Measurements from ENCODE around the gene CHST2. TPM values are rescaled to one million over a fixed set of nuclear protein-coding genes. Genes with fewer than 3 reads are reported as not detected.

CHST2 gene
- total RNA-seq, 1 donor from 2014 or later: 6.7 TPM

GRCh38 chr3:143165612-143166285, 46.2 kb downstream of the CHST2 start:
- intact Hi-C loops (cut with micrococcal nuclease): loop anchor here (1.0 to 5.0 kb wide), 6 partner anchors 17 to 805 kb away; partner anchors contain the start of genes DIPK2A and U2SURP

GRCh38 chr3:143166376-143166775, 46.8 kb downstream of the CHST2 start:
- intact Hi-C loops (cut with micrococcal nuclease): loop anchor here (5.0 kb wide), 3 partner anchors 164 to 371 kb away; partner anchors contain the start of gene U2SURP

DNA sequence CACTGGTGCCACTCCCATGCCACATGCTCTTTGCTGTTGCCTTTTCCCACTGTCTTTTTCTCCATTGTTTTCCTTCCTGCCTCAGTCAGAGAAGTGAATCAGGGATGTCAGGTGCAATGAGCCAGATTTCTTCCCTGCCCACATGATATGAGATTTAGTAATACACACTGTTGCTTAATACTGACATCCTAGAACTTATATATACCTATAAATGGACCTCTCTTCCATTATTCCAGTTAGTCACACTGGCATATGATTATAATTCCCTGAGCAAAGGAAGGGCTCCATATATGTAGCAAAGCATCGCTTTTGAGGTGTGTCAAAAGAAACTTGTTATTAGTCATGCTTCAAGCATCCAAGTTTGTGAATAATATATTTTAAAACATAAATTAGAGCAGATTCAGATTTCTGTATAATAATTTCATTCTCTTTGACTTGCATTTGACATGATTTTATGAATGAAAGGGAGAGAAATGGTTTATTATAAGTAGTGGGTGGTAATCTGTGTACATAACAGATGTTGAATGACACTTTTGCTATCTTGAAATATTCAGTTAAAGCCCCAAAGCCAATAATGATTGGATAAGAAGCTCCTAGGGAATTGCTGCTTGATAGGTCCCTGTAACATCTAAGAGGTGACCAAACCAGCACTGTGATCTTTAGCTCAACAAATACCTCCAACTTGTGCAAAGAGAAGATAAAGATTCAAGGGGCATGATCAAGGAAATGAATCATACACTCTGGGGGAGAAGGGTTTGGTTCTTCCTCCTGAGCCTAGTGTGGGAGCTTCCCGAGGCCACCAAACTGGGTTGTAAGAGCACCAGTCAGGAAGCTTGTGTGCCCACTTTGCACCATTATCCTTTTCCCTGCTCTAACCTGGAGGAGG, 48.6 kb downstream of the CHST2 start:
- intact Hi-C loops (cut with micrococcal nuclease): loop anchor here (5.0 kb wide), 3 partner anchors 166 to 369 kb away; partner anchors contain the start of gene U2SURP

DNA sequence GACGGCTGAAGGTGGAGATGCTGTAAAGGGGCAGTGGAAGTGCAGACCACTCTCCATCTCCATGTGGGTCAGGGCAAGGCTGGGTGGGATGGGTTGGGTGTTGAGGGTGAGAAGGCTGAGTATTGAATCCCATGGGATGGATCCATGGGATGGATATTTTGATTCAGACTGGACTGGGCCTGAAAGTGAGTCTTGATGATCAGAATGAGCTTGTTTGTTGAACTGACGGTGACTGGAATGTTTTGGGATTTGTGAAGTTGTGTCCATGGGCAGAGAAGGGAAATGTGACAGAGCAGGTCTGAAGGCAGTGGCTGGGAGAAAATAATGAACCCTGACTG, 49.3 kb downstream of the CHST2 start:
- intact Hi-C loops (cut with micrococcal nuclease): loop anchor here (5.0 kb wide), 3 partner anchors 167 to 368 kb away; partner anchors contain the start of gene U2SURP

DNA sequence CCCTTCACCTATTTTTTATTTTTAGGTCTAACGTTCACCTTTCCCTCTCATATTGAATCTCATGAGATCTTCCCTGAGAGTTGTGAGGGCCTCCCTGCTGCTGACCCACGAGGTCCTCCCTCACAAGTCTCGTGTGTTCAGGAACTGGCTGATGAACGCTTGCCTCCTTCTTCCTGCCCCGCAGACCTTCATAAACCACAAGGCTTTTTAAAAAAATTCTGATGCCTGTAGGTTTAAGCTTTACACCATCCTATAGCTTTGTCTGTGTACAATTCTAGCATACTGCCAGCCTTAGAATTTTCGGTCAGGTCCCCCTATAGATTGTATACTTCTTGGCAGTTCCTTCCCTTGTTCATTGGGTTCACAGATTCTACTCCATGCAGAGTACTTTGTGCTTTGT, 50.5 kb downstream of the CHST2 start:
- intact Hi-C loops (cut with micrococcal nuclease): loop anchor here (5.0 kb wide), 2 partner anchors 37 to 108 kb away; no protein-coding TSS in a partner anchor

GRCh38 chr3:143170676-143171075, 51.1 kb downstream of the CHST2 start:
- intact Hi-C loops (cut with micrococcal nuclease): loop anchor here (1.0 to 5.0 kb wide), 4 partner anchors 12 to 108 kb away; no protein-coding TSS in a partner anchor

DNA sequence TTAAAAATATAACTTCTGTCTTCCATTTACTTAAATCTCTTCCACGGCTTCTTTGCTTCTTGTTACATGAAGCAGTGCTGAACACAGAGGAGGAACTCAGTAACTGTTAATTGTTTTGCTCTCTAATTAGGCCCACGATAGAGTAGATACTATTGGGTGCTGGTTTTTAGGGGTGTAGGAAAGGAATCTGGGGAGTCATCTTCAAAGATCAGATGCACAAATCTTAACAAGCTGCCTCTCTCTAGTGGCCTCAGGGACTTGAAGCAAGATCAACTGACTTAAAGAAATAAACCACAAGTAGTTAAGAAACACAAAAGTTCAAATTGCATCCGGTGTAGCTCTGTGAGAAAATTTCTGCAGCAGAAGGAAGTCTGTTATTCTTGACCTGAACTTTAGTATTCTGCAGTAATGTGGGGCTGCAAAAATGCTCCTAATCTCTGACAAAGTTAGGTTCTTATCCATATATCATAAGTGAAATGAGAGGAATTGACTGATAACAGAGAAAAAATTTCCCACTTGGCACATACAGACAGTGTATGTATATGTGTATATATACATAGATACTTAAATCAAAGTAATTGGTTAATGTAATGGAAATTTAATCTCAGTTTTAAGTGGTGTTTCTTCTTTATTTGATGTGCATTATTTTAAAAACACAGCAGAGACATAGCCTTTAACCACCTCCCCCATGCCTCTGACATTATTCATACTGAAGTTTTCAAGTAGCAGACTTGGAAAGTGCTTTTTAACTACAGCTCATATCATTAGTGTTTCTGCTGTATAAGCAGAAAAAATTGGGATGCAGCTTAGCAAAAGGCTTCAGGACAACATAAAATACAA, 51.8 kb downstream of the CHST2 start:
- intact Hi-C loops (cut with micrococcal nuclease): loop anchor here (1.0 to 5.0 kb wide), 4 partner anchors 11 to 109 kb away; no protein-coding TSS in a partner anchor

DNA sequence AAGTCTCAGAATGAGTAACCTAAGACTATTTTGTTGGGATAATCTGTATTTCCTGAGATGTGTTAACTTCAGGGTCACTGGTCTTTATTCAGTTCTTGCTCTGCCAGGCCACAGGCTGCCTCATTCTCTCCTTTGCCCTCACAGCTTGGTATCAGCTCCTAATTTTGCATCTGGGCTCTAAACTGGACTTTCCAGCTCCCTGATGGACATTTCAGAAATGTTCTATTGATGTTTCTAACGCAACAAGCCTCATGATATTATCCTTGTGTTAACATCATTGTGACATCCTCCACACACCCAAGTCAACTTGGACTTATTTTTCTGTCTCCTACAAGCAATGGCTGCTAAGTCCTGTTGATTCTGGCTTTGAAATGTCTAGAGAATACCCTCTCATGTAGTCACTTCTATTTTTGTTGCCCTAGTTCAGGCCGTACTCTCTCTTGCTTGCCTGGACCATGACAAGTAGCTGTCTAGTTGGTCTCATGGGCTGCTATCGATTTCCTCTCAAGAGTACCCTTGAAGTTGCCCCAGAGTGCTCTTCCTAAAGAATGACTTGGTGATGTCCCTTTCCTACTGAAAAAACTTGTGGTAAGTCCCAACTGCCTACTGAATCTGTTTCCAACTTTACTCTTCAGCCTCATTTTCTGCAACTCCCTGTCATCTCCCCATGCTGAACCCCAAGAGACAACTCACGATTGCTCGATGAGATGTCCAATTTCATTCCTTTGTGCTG, 52.7 kb downstream of the CHST2 start:
- intact Hi-C loops (cut with micrococcal nuclease): loop anchor here (5.0 kb wide), 2 partner anchors 35 to 110 kb away; no protein-coding TSS in a partner anchor

- intact Hi-C loops (cut with micrococcal nuclease): loop anchor here (5.0 kb wide), 2 partner anchors 35 to 110 kb away; no protein-coding TSS in a partner anchor
Observed at GRCh38 chr3:143172795-143173145, 53.2 kb downstream of the CHST2 start.

DNA sequence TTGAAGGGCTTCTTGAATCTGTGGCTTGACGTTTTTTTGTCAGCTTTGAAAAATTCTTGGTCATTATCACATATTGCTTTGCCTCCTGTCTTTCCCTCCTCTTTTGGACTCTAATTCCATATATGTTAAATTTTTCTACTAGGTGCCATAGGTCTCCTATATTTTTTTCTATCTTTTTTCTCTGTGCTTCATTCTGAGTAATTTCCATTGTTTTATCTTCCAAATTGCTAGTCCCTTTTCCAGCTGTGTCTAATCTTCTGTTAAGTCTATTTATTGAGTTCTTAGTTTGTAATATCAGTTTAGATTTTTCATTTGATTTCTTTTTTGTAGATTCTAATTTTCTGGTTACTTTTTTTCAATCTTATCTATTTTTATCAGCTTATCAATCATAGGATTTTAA, 53.7 kb downstream of the CHST2 start:
- intact Hi-C loops (cut with micrococcal nuclease): loop anchor here (5.0 kb wide), 2 partner anchors 34 to 111 kb away; no protein-coding TSS in a partner anchor

Other genes with a start within 250 kb of the CHST2 start
- 0.27 TPM in 1 of 2 replicates, not detected in the other for gene PCOLCE2, start 230.7 kb upstream of the CHST2 start, total RNA-seq
- gene PAQR9, start 156.1 kb upstream of the CHST2 start, total RNA-seq: not detected in 2 replicates
- 136 and 139 TPM in 2 replicates for gene U2SURP, start 118.2 kb upstream of the CHST2 start, total RNA-seq

All from T-helper 1 cell treated with Interleukin-12 subunit alpha and Interleukin-12 subunit beta and Interleukin-4 antibody, amounts not matched to agents 30 ng/mL and 1 ng/mL, for 36 hours (primary cell).